Measurements from ENCODE around the gene GPATCH4. TPM values are rescaled to one million over a fixed set of nuclear protein-coding genes. Genes with fewer than 3 reads are reported as not detected.

GPATCH4 gene
- total RNA-seq, 2 experiments from 2014 or later: 40.2 to 43.2 TPM

GRCh38 chr1:156571919-156572662 is 29.2 kb downstream of the GPATCH4 start, which contains the start of gene IQGAP3:
Gene IQGAP3 (minus strand): TSS chr1:156572565. CDS start chr1:156572529, 36 bp downstream.
- intact Hi-C loops (cut with micrococcal nuclease): loop anchor here (5.0 kb wide), 1 partner anchor 70 kb away; the partner anchor contains the start of gene MEF2D
- Mint-ChIP-seq H3K4me3 (peak within 1 kb of the TSS; percentile 95), H3K36me3 (peaks cover 2% of the 10 kb centered on the region), H3K27ac (no peak within 1 kb of the TSS), H3K4me1 (ENCODE audit: low read depth) (peaks cover 18% of the 10 kb centered on the region), H3K27me3 (peaks cover 25% of the 10 kb centered on the region), H3K9me3 (no peaks in the 10 kb centered on the region)
- DNase-seq: peak; percentile 82
- CTCF ChIA-PET: interaction anchor here (0.8 to 2.0 kb wide), 9 partner anchors 10 to 242 kb away, joined by 3 to 7 read pairs (median 3); no protein-coding TSS in a partner anchor
- POLR2A ChIA-PET: interaction anchor here (1.0 to 1.1 kb wide), 2 partner anchors 20 to 71 kb away, joined by 4 to 5 read pairs; partner anchors contain the start of genes MEF2D and NAXE

- Mint-ChIP-seq H3K4me1 (ENCODE audit: low read depth) (peaks cover 18% of the 10 kb centered on the region), H3K36me3 (peaks cover 2% of the 10 kb centered on the region), H3K27ac (no peak overlapping the region), H3K4me3 (peak overlapping the region; percentile 95), H3K9me3 (no peaks in the 10 kb centered on the region), H3K27me3 (peaks cover 25% of the 10 kb centered on the region)
- ChIA-PET POLR2A (interaction anchor here (0.6 to 1.1 kb wide), 5 partner anchors 20 to 96 kb away, joined by 3 to 5 read pairs (median 3); partner anchors contain the start of genes MEF2D and NAXE), CTCF (interaction anchor here (0.6 to 2.0 kb wide), 10 partner anchors 11 to 243 kb away, joined by 3 to 7 read pairs (median 3); no protein-coding TSS in a partner anchor)
- intact Hi-C loops (cut with micrococcal nuclease): loop anchor here (5.0 kb wide), 1 partner anchor 69 kb away; the partner anchor contains the start of gene MEF2D
- DNase-seq: no peak
Observed at GRCh38 chr1:156571261-156571852, 29.9 kb downstream of the GPATCH4 start.

- intact Hi-C loops (cut with micrococcal nuclease): no loop called here
- H3K36me3 Mint-ChIP-seq: peaks cover 2% of the 10 kb centered on the region
- CTCF ChIA-PET: interaction anchor here (0.6 to 0.9 kb wide), 2 partner anchors 41 to 42 kb away, joined by 3 read pairs; no protein-coding TSS in a partner anchor
- no peak overlapping the region for H3K4me3 Mint-ChIP-seq
- peaks cover 8% of the 10 kb centered on the region for H3K27me3 Mint-ChIP-seq
- H3K9me3 Mint-ChIP-seq: no peaks in the 10 kb centered on the region
- peaks cover 5% of the 10 kb centered on the region for H3K4me1 Mint-ChIP-seq (ENCODE audit: low read depth)
- POLR2A ChIA-PET: no interaction called here
- H3K27ac Mint-ChIP-seq: no peak overlapping the region
- no peak for DNase-seq
Observed at GRCh38 chr1:156566436-156566835, 34.8 kb downstream of the GPATCH4 start.

- DNase-seq: no peak
- ChIA-PET POLR2A (no interaction called here), CTCF (no interaction called here)
- H3K36me3 Mint-ChIP-seq: peaks cover 2% of the 10 kb centered on the region
- no peaks in the 10 kb centered on the region for H3K4me1 Mint-ChIP-seq (ENCODE audit: low read depth)
- H3K27ac Mint-ChIP-seq: no peak overlapping the region
- H3K9me3 Mint-ChIP-seq: no peaks in the 10 kb centered on the region
- intact Hi-C loops (cut with micrococcal nuclease): loop anchor here (2.0 kb wide), 1 partner anchor 25 kb away; no protein-coding TSS in a partner anchor
- no peak overlapping the region for H3K4me3 Mint-ChIP-seq
- H3K27me3 Mint-ChIP-seq: no peaks in the 10 kb centered on the region
Observed at GRCh38 chr1:156565519-156565918, 35.8 kb downstream of the GPATCH4 start.

- H3K27me3 Mint-ChIP-seq: no peaks in the 10 kb centered on the region
- H3K36me3 Mint-ChIP-seq: peaks cover 2% of the 10 kb centered on the region
- no peaks in the 10 kb centered on the region for H3K4me1 Mint-ChIP-seq (ENCODE audit: low read depth)
- H3K4me3 Mint-ChIP-seq: no peak overlapping the region
- intact Hi-C loops (cut with micrococcal nuclease): no loop called here
- ChIA-PET CTCF (no interaction called here), POLR2A (no interaction called here)
- no peaks in the 10 kb centered on the region for H3K9me3 Mint-ChIP-seq
- DNase-seq: no peak
- no peak overlapping the region for H3K27ac Mint-ChIP-seq
Observed at GRCh38 chr1:156560585-156561163, 40.6 kb downstream of the GPATCH4 start.

GRCh38 chr1:156559797-156560385 is 41.4 kb downstream of the GPATCH4 start:
- no peaks in the 10 kb centered on the region for H3K9me3 Mint-ChIP-seq
- CTCF ChIA-PET: interaction anchor here (1.4 kb wide), 1 partner anchor 114 kb away, joined by 4 read pairs; no protein-coding TSS in a partner anchor
- POLR2A ChIA-PET: no interaction called here
- no peaks in the 10 kb centered on the region for H3K4me1 Mint-ChIP-seq (ENCODE audit: low read depth)
- intact Hi-C loops (cut with micrococcal nuclease): no loop called here
- H3K4me3 Mint-ChIP-seq: no peak overlapping the region
- no peak overlapping the region for H3K27ac Mint-ChIP-seq
- no peak for DNase-seq
- no peaks in the 10 kb centered on the region for H3K27me3 Mint-ChIP-seq
- peaks cover 2% of the 10 kb centered on the region for H3K36me3 Mint-ChIP-seq

GRCh38 chr1:156559086-156559796 is 42.0 kb downstream of the GPATCH4 start:
- no peak overlapping the region for H3K27ac Mint-ChIP-seq
- no peak overlapping the region for H3K4me3 Mint-ChIP-seq
- no peaks in the 10 kb centered on the region for H3K27me3 Mint-ChIP-seq
- intact Hi-C loops (cut with micrococcal nuclease): no loop called here
- POLR2A ChIA-PET: no interaction called here
- H3K4me1 Mint-ChIP-seq (ENCODE audit: low read depth): no peaks in the 10 kb centered on the region
- no peak for DNase-seq
- H3K36me3 Mint-ChIP-seq: peaks cover 2% of the 10 kb centered on the region
- no peaks in the 10 kb centered on the region for H3K9me3 Mint-ChIP-seq
- CTCF ChIA-PET: interaction anchor here (1.4 kb wide), 1 partner anchor 113 kb away, joined by 4 read pairs; no protein-coding TSS in a partner anchor

- H3K4me3 Mint-ChIP-seq: no peak overlapping the region
- ChIA-PET CTCF (interaction anchor here (2.3 kb wide), 1 partner anchor 76 kb away, joined by 11 read pairs; no protein-coding TSS in a partner anchor), POLR2A (no interaction called here)
- DNase-seq: no peak
- no peaks in the 10 kb centered on the region for H3K27me3 Mint-ChIP-seq
- no peak overlapping the region for H3K27ac Mint-ChIP-seq
- H3K36me3 Mint-ChIP-seq: no peaks in the 10 kb centered on the region
- no peaks in the 10 kb centered on the region for H3K9me3 Mint-ChIP-seq
- peaks cover 2% of the 10 kb centered on the region for H3K4me1 Mint-ChIP-seq (ENCODE audit: low read depth)
- intact Hi-C loops (cut with micrococcal nuclease): no loop called here
Observed at GRCh38 chr1:156556354-156556753, 44.9 kb downstream of the GPATCH4 start.

- no peak overlapping the region for H3K27ac Mint-ChIP-seq
- no peaks in the 10 kb centered on the region for H3K9me3 Mint-ChIP-seq
- no peak overlapping the region for H3K4me3 Mint-ChIP-seq
- no peak for DNase-seq
- POLR2A ChIA-PET: no interaction called here
- CTCF ChIA-PET: interaction anchor here (0.7 to 2.3 kb wide), 2 partner anchors 75 to 539 kb away, joined by 3 to 11 read pairs; no protein-coding TSS in a partner anchor
- no peaks in the 10 kb centered on the region for H3K27me3 Mint-ChIP-seq
- H3K36me3 Mint-ChIP-seq: no peaks in the 10 kb centered on the region
- intact Hi-C loops (cut with micrococcal nuclease): no loop called here
- H3K4me1 Mint-ChIP-seq (ENCODE audit: low read depth): peaks cover 2% of the 10 kb centered on the region
Observed at GRCh38 chr1:156555715-156556114, 45.6 kb downstream of the GPATCH4 start.

- CTCF ChIA-PET: interaction anchor here (1.0 to 2.3 kb wide), 2 partner anchors 69 to 74 kb away, joined by 3 to 11 read pairs; no protein-coding TSS in a partner anchor
- POLR2A ChIA-PET: no interaction called here
- H3K4me1 Mint-ChIP-seq (ENCODE audit: low read depth): peaks cover 2% of the 10 kb centered on the region
- no peak overlapping the region for H3K4me3 Mint-ChIP-seq
- H3K27me3 Mint-ChIP-seq: no peaks in the 10 kb centered on the region
- intact Hi-C loops (cut with micrococcal nuclease): no loop called here
- no peaks in the 10 kb centered on the region for H3K36me3 Mint-ChIP-seq
- DNase-seq: no peak
- H3K9me3 Mint-ChIP-seq: no peaks in the 10 kb centered on the region
- H3K27ac Mint-ChIP-seq: no peak overlapping the region
Observed at GRCh38 chr1:156554971-156555370, 46.3 kb downstream of the GPATCH4 start.

- Mint-ChIP-seq H3K9me3 (no peaks in the 10 kb centered on the region), H3K36me3 (no peaks in the 10 kb centered on the region), H3K27me3 (no peaks in the 10 kb centered on the region), H3K4me1 (ENCODE audit: low read depth) (peaks cover 2% of the 10 kb centered on the region), H3K4me3 (no peak overlapping the region), H3K27ac (no peak overlapping the region)
- no peak for DNase-seq
- POLR2A ChIA-PET: no interaction called here
- intact Hi-C loops (cut with micrococcal nuclease): no loop called here
- CTCF ChIA-PET: no interaction called here
Observed at GRCh38 chr1:156553860-156554485, 47.3 kb downstream of the GPATCH4 start.
